ENCODE measurements around the gene CYRIA.

Gene CYRIA

GRCh38 chr2:16649353-16650286 is 16.0 kb downstream of the CYRIA start:
- DNase-seq: no peak

DNA sequence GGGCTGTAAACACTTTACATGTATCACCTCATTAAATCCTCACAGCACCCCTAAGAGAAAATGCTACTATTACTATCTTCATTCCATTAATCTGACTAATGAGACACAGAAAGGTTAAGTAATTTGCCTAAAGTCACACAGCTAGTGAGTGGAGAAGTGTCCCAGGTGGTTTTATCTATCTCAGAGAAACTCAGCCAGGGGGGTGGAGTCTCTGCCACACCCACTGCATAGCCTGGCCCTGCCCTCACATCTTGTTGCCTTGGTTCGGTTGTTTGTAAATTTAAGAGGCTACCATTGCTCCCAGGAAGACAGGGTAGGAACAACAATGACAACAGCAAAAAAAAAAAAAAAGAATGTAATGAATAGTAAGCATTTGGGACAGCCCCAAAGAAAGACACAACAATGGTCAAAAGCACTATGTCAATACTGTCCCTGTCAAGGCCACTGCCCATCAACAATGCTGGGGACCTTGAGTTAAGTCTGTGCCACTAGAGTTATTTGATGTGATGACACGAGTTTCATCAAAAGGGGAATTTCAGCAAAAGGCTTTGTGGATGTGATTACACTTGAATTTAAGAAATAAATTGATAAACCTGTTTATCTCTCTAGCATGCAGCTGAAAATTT is 17.5 kb downstream of the CYRIA start:
- no peak for DNase-seq

- no peak for DNase-seq
These were observed 19.7 kb downstream of the CYRIA start for GRCh38 chr2:16645775-16646559.

- DNase-seq: no peak
These were observed 20.5 kb downstream of the CYRIA start for GRCh38 chr2:16645088-16645487.

DNA sequence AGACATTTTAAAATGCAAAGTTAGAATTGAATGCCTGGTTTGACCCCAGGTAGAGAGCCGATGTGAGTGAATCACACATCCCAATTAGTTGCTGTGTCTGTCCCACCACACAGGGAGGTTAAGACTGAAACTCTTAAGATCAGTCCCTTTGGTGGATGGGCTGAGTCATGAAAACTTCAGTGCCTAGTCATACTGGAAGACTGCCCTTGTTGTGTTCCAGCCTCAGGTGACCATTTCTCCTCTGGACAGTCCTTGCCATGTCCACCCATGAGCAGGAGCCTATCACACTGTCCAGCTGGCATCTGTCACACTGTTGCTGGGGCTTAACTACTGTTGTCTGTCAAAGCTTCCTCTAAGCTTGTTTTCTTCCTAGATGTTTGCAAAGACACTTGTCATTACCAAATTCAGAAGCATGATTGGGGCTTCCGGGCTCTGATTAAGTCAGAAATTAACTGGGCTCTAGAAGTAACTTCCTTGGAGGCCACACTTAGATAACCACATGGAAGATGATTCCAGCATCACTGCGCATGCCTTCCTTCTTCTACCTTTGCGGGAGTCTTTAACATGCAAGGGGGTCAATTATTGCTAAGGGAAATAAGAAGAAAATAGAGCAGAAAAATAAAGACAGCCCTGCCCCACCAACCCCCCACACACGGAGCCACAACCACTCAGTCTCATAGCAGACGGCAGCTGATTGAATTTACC is 21.3 kb downstream of the CYRIA start:
- DNase-seq: no peak

DNA sequence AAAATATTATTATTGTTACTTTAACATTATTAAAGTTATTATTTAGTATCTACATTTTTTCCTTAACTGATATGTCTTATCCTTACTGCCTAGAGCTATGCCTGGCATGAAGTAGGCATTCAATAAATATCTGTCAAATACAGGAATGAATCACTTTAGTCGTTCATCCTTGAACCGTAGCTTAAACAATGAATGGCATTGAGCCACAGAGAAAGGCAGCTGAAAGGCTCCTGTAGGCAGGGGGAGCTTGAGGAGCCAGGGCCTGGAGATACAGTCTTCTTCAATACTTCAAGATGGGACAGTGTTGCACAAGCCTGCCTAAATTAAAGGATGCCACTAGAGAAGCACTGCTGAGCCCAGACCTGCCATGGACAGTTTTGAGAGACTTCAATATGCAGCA is 22.5 kb downstream of the CYRIA start:
- no peak for DNase-seq

GRCh38 chr2:16642088-16642487 is 23.5 kb downstream of the CYRIA start:
- DNase-seq: no peak

- no peak for DNase-seq
These were observed 24.1 kb downstream of the CYRIA start for GRCh38 chr2:16641509-16641908.

GRCh38 chr2:16640867-16641266 is 24.8 kb downstream of the CYRIA start:
- no peak for DNase-seq

GRCh38 chr2:16640001-16640700 is 25.5 kb downstream of the CYRIA start:
- DNase-seq: no peak

GRCh38 chr2:16639431-16639830 is 26.2 kb downstream of the CYRIA start:
- DNase-seq: no peak

DNA sequence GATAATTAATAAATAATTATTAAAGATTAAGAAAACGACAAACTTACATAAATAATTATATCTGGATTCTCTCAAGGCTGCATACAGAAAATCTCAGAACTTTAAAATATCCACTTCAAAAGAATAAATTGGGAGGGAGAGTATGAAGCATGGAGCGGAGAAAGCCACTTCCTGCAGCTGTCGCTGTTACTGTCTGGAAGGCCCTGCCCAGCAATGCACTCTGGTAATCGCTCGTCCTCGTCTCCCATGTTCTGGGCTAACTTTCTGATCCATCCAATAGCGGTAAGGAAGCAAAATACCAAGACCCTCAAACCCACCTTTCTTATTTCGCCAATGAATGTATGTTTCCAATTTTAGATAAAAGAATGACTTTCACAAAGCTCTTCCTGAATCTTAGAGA is 26.7 kb downstream of the CYRIA start:
- DNase-seq: no peak

- no peak for DNase-seq
These were observed 28.3 kb downstream of the CYRIA start for GRCh38 chr2:16637304-16637703.

DNA sequence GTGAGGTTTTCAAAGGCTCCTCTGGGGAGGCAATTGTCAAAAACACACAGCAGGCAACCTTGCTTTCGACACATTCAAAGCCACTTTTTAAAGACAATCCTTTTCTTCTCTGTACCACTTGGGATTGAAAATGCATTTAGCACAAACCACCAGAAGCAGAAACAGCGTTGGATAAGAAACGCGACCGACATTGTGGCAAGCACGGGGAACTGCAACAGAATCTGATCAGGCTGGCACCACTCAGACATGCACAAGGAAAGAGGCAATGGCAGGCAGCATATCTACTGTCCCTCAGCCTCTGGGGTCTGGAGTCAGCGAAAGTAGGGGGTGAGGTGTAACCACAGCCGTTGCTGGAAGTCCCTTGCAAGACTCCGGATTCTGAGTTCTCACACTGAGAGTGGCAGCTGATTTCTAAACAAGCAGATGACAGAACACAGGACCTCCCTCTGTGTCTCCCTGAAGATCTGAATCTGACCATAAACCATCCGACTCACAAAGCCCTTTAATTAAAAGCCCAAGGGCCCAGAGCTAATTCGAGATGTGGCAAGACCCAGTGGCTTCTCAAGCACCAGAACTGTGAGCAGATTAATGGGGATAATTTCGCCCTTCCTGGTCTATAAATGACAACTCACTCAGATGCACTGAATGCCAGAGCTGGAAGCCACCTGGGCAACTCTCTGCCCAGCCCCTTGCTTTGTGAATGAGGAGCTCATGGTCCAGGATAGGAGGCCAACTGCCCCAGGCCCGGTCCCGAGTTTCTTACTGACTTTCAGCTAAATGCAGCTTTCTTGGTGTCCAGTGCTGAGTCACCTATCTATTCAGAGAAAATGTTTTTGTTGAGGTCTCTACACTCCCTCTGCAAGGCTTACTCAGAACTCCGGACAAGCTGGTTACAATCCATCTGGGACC is 29.6 kb downstream of the CYRIA start:
- DNase-seq: no peak

GRCh38 chr2:16633621-16634430 is 31.8 kb downstream of the CYRIA start:
- no peak for DNase-seq

DNA sequence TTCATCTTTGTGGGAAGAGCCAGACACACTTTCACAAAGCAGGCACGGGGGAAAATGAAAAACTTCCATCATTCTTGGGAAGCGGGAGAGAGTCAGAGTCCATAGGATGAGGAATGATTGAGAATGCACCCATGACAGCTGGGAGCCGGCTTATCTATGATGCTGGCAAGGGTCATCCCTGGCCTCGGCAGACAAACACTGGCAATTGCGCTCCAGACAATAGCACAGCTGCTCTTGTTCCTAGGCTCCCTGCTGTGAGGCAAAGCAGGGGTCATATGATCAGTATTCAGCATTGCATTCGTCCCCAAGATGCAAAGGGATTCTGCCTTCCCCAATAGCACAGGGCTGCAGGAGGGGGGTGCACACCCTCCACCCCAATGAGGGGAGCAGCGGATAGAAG is 33.0 kb downstream of the CYRIA start:
- no peak for DNase-seq

DNA sequence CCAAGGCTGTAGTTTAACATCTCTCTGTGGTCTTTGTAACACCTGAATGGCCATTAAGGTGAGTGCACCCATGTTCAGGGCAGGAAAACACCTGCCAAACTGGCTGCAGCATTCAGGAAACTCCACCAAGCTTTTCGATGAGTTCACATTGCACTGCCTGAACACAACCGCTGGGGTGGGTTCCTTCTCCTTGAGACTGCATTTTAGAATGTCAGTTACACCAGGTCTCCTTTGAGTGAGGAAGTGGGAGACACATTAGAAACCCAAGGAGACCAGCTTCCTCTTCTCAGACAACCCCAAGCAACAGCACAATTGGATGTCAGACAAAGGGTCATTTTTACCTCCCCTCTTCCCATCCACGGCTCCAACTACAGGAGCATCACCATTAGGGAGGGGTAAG is 35.2 kb downstream of the CYRIA start:
- no peak for DNase-seq

GRCh38 chr2:16629770-16630169 is 35.9 kb downstream of the CYRIA start:
- no peak for DNase-seq

GRCh38 chr2:16629044-16629443 is 36.6 kb downstream of the CYRIA start:
- no peak for DNase-seq

DNA sequence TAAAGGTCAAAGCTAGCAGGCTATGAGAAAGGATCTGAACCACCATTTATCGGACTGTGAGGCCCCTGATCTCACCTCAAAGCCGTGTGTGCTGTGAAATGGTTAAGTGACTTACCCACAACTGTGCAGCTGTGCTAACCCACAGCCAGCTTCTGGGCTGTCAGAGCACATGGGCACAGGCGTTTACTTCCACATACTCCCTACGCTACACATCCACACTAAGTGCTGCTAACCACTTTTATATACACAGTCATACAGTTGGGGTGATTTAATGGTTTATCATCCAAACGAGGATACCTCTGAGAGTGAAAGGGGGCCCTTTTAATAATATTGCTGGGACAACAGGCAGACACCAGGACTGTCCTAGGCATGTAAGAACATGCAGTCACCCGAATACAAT is 37.3 kb downstream of the CYRIA start:
- DNase-seq: peak in 1 of 5 experiments; percentile 42

Measured in T-helper 2 cell (primary cell).